Smooth muscle cell (in vitro differentiated cells): ENCODE results near the gene PNCK. TPM values are rescaled to one million over a fixed set of nuclear protein-coding genes. Genes with fewer than 3 reads are reported as not detected.

ENCODE experiments used
- DNase-seq: peaks from one replicate; lab custom pipeline; 2025; ENCODE audit not compliant: unreplicated experiment; lab: John Stamatoyannopoulos, UW
- H2AFZ ChIP-seq: fragments of 200-600 bp; sonication (generic); 2 replicates; pipeline ENCODE4 v1.6.0; 2016; ENCODE audit warnings: antibody characterized with exemption, low read depth, mild to moderate bottlenecking
- H3F3A ChIP-seq: fragments of 200-600 bp; sonication (generic); 2 replicates; pipeline ENCODE4 v1.6.0; 2017; ENCODE audit warnings: antibody characterized with exemption, low read depth
- H3K27ac ChIP-seq: fragments of 200-600 bp; sonication (generic); 2 replicates; pipeline ENCODE4 v1.5.1; 2016; ENCODE audit warnings: low read depth, mild to moderate bottlenecking
- H3K27me3 ChIP-seq: fragments of 200-600 bp; sonication (generic); 2 replicates; pipeline ENCODE4 v1.6.1; 2016; ENCODE audit warnings: low read depth, mild to moderate bottlenecking
- H3K36me3 ChIP-seq: fragments of 200-600 bp; sonication (generic); 2 replicates; pipeline ENCODE4 v1.5.1; 2016; ENCODE audit warnings: low read depth
- H3K4me1 ChIP-seq: fragments of 200-600 bp; sonication (generic); 2 replicates; pipeline ENCODE4 v1.5.1; 2016; ENCODE audit warnings: low read depth
- H3K4me2 ChIP-seq: fragments of 200-600 bp; sonication (generic); 2 replicates; pipeline ENCODE4 v1.6.0; 2016; ENCODE audit warnings: mild to moderate bottlenecking
- H3K4me3 ChIP-seq: fragments of 200-600 bp; sonication (generic); 2 replicates; pipeline ENCODE4 v1.5.1; 2016; ENCODE audit warnings: mild to moderate bottlenecking
- H3K79me2 ChIP-seq: fragments of 200-600 bp; sonication (generic); 2 replicates; pipeline ENCODE4 v1.6.0; 2016; ENCODE audit warnings: low read depth, mild to moderate bottlenecking
- H3K9ac ChIP-seq: fragments of 200-600 bp; sonication (generic); 2 replicates; pipeline ENCODE4 v1.6.0; 2016; ENCODE audit warnings: low read depth
- H3K9me3 ChIP-seq: fragments of 200-600 bp; sonication (generic); replicated peaks from 2 replicates; pipeline ENCODE4 v1.5.1; 2016; ENCODE audit warnings: low read depth
- H4K20me1 ChIP-seq: fragments of 200-600 bp; sonication (generic); 2 replicates; pipeline ENCODE4 v1.6.0; 2016; ENCODE audit warnings: low read depth
- WGBS: methylation state at CpG from one replicate; pipeline ENCODE4 v1.1.7; 2016; ENCODE audit warnings: low lambda C conversion rate; 5-methylcytosine and 5-hydroxymethylcytosine counted together
- polyA plus RNA-seq: library from polyadenylated mRNA; unstranded; fragments of >200 nt; fragmentation: Nextera tagmentation; extraction: Ambion mirVana; gene quantifications from 2 replicates; pipeline ENCODE4 v1.2.1, GENCODE V29; 2016
- total RNA-seq: library from RNA; depleted of rRNA; stranded (reverse); fragments of >200 nt; gene quantifications from 2 replicates; pipeline ENCODE4 v1.2.3, GENCODE V29; 2014
- TF ChIP-seq, protein P1 (sequence below): fragments of 200-600 bp; sonication (generic); IDR thresholded peaks from 2 replicates; pipeline ENCODE4 v1.5.1; 2017; ENCODE audit warnings: borderline replicate concordance, mild to moderate bottlenecking, antibody characterized with exemption; ENCODE audit not compliant: insufficient read depth, poor library complexity, severe bottlenecking

The PNCK gene
- total and polyA plus RNA-seq, 2 experiments from 2014 or later = 2.8 to 4.0 TPM

GRCh38 chrX:153665726-153666306, 7.8 kb downstream of the PNCK start:
- Histone ChIP-seq H3K9me3 (no peaks in the 10 kb centered on the region), H3K4me2 (no peak overlapping the region), H2AFZ (no peak overlapping the region), H3K4me3 (no peak overlapping the region), H4K20me1 (no peaks in the 10 kb centered on the region), H3K79me2 (no peaks in the 10 kb centered on the region), H3K4me1 (no peaks in the 10 kb centered on the region), H3K27ac (no peak overlapping the region), H3K36me3 (no peaks in the 10 kb centered on the region), H3K9ac (no peak overlapping the region), H3K27me3 (peaks cover 33% of the 10 kb centered on the region), H3F3A (no peaks in the 10 kb centered on the region)
- WGBS = 90% methylated on average over 9 of the region's 9 CpGs
- TF ChIP-seq, protein P1, sequence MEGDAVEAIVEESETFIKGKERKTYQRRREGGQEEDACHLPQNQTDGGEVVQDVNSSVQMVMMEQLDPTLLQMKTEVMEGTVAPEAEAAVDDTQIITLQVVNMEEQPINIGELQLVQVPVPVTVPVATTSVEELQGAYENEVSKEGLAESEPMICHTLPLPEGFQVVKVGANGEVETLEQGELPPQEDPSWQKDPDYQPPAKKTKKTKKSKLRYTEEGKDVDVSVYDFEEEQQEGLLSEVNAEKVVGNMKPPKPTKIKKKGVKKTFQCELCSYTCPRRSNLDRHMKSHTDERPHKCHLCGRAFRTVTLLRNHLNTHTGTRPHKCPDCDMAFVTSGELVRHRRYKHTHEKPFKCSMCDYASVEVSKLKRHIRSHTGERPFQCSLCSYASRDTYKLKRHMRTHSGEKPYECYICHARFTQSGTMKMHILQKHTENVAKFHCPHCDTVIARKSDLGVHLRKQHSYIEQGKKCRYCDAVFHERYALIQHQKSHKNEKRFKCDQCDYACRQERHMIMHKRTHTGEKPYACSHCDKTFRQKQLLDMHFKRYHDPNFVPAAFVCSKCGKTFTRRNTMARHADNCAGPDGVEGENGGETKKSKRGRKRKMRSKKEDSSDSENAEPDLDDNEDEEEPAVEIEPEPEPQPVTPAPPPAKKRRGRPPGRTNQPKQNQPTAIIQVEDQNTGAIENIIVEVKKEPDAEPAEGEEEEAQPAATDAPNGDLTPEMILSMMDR = no peak
- DNase-seq = no peak

- Histone ChIP-seq H4K20me1 (no peaks in the 10 kb centered on the region), H3K27me3 (peaks cover 33% of the 10 kb centered on the region), H2AFZ (no peak overlapping the region), H3K4me1 (no peaks in the 10 kb centered on the region), H3K36me3 (no peaks in the 10 kb centered on the region), H3K4me3 (peak overlapping the region; percentile 26), H3K4me2 (peak overlapping the region; percentile 40), H3F3A (no peaks in the 10 kb centered on the region), H3K27ac (no peak overlapping the region), H3K9ac (no peak overlapping the region), H3K79me2 (no peaks in the 10 kb centered on the region), H3K9me3 (no peaks in the 10 kb centered on the region)
- TF ChIP-seq, protein P1 = peak; percentile 42
- WGBS = 51% methylated on average over 31 of the region's 31 CpGs
- DNase-seq = no peak
Observed at GRCh38 chrX:153662266-153662665, 11.3 kb downstream of the PNCK start.

DNA sequence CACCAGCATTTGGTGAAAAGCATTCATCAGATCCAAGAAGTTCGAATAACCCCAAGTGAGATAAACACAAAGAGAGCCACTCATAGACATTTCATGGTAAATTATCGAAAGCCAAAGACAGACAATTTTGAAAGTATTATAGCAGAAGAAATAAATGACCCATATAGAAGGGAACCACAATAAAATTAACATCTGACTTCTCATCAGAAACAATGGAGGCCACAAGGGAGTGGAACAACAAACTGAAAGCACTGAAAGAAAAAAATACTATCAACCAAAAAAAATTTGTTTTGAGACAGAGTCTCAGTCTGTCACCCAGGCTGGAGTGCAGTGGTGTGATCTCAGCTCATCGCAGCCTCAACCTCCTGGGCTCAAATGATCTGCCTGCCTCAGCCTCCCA, 14.3 kb downstream of the PNCK start:
- Histone ChIP-seq H3F3A (no peaks in the 10 kb centered on the region), H2AFZ (no peak overlapping the region), H4K20me1 (no peaks in the 10 kb centered on the region), H3K27me3 (peaks cover 25% of the 10 kb centered on the region), H3K9ac (no peak overlapping the region), H3K4me3 (no peak overlapping the region), H3K27ac (no peak overlapping the region), H3K4me1 (no peaks in the 10 kb centered on the region), H3K4me2 (no peak overlapping the region), H3K36me3 (no peaks in the 10 kb centered on the region), H3K9me3 (no peaks in the 10 kb centered on the region), H3K79me2 (no peaks in the 10 kb centered on the region)
- 89% methylated on average over 3 of the region's 3 CpGs for WGBS
- DNase-seq = no peak
- TF ChIP-seq, protein P1 = no peak

GRCh38 chrX:153657161-153657560, 16.5 kb downstream of the PNCK start:
- H3K4me2 ChIP-seq = no peak overlapping the region
- H3F3A ChIP-seq = no peaks in the 10 kb centered on the region
- H3K4me1 ChIP-seq = no peaks in the 10 kb centered on the region
- 79% methylated on average over 9 of the region's 9 CpGs for WGBS
- no peak overlapping the region for H3K9ac ChIP-seq
- H3K9me3 ChIP-seq = no peaks in the 10 kb centered on the region
- H4K20me1 ChIP-seq = no peaks in the 10 kb centered on the region
- TF ChIP-seq, protein P1 = no peak
- DNase-seq = no peak
- H3K4me3 ChIP-seq = no peak overlapping the region
- no peak overlapping the region for H2AFZ ChIP-seq
- no peak overlapping the region for H3K27ac ChIP-seq
- H3K79me2 ChIP-seq = no peaks in the 10 kb centered on the region
- H3K36me3 ChIP-seq = no peaks in the 10 kb centered on the region
- H3K27me3 ChIP-seq = peaks cover 13% of the 10 kb centered on the region
